ENCODE results near the gene GORAB. TPM values are rescaled to one million over a fixed set of nuclear protein-coding genes. Genes with fewer than 3 reads are reported as not detected.
A peak's percentile ranks its signal among the peaks of the same experiment; 100 is the strongest.

Gene GORAB
- total and polyA plus RNA-seq, 9 of the 15 experiments (the other 6 are each of a cell fraction or from before 2014, with no cell fraction given): 4.4 to 12.9 (median 8.9) TPM

GRCh38 chr1:170531758-170532657 lies at the start of gene GORAB (continued):
- TF ChIP-seq PHF20 (IDR thresholded peaks at IDR 0.05; ENCODE audit: partially characterized antibody) (peak; percentile 77), ZNF280A (IDR thresholded peaks at IDR 0.05; ENCODE audit: low read depth, partially characterized antibody) (no peak), FOXP4 (CRISPR knock-in tag; IDR thresholded peaks at IDR 0.05; ENCODE audit: borderline replicate concordance) (no peak), NR4A1 (CRISPR knock-in tag; IDR thresholded peaks at IDR 0.05) (peak; percentile 68; the same call in 1 of the 2 replicates), NR4A1 (tag; IDR thresholded peaks at IDR 0.05) (no peak), CBX2 (IDR thresholded peaks at IDR 0.05; ENCODE audit: insufficient read depth, low read length, poor library complexity, severe bottlenecking) (no peak), DDX20 (tag; IDR thresholded peaks at IDR 0.05; ENCODE audit: low read depth) (no peak), ELF2 (CRISPR knock-in tag; IDR thresholded peaks at IDR 0.05) (peak; percentile 54), KDM1A (IDR thresholded peaks at IDR 0.05) (peak; percentile 23 to 41; a peak in 3 of 4 replicates), MTA3 (IDR thresholded peaks at IDR 0.05; ENCODE audit: borderline replicate concordance) (peak; percentile 79), CREM (IDR thresholded peaks at IDR 0.05; ENCODE audit: low read depth) (peak; percentile 70), MEF2A (IDR thresholded peaks at IDR 0.05; ENCODE audit: control insufficient read depth, low read depth, low read length) (no peak), SMAD2 (IDR thresholded peaks at IDR 0.05; ENCODE audit: low read depth, low read length) (no peak), ZNF75A (CRISPR knock-in tag; IDR thresholded peaks at IDR 0.05) (no peak), ZNF445 (CRISPR knock-in tag; IDR thresholded peaks at IDR 0.05; ENCODE audit: low read depth) (no peak), CTCF (IDR thresholded peaks at IDR 0.05 in 2 of 3, conservative IDR thresholded peaks at IDR 0.05 in 1 of 3; ENCODE audit: insufficient read depth in 2 of 3, low read depth in 1 of 3, low read length in 3 of 3) (no peak), MNT (conservative IDR thresholded peaks at IDR 0.05) (peak; percentile 73 to 82), ZNF717 (CRISPR knock-in tag; IDR thresholded peaks at IDR 0.05) (no peak), FOXJ2 (tag; IDR thresholded peaks at IDR 0.05) (peak; percentile 65; the same call in 1 of the 2 replicates), BHLHE40 (IDR thresholded peaks at IDR 0.05; ENCODE audit: low read length) (no peak)

Measured in K562 (cell line).